ENCODE data around the gene ROR1.

DNA sequence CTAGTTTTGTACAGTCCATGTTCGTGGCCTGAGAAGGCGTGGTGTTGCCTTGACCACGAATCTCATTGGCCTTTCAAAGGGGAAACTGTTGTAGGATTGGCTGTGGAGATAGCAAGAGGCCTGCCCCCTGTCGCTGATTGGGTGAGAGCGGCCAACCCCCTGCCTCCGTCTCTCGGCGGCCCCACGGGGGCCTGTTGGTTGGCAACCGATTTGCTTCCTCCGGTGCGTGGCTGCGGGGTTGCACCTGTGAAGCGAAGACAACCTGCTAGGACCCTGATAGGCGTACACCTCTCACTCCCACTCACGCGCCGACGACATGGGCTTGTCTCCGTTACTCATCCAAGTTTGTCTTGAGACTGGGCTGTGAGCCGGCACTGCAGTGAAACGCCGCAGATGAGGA lies 429.6 kb downstream of the ROR1 start, which contains the start of gene UBE2U:
- TF ChIP-seq POLR2AphosphoS5 (IDR thresholded peaks at IDR 0.05) = no peak
- TF ChIP-seq CTCF (IDR thresholded peaks at IDR 0.05) = no peak
- TF ChIP-seq EP300 (IDR thresholded peaks at IDR 0.05) = no peak
- no peak for TF ChIP-seq POLR2A (IDR thresholded peaks at IDR 0.05)
